ENCODE measurements around the gene KRT28. TPM values are rescaled to one million over a fixed set of nuclear protein-coding genes. Genes with fewer than 3 reads are reported as not detected.

Gene KRT28
- total and polyA plus RNA-seq, 2 donors (not counting 3 experiments of a cell fraction or from before 2014, with no cell fraction given), result not detected

DNA sequence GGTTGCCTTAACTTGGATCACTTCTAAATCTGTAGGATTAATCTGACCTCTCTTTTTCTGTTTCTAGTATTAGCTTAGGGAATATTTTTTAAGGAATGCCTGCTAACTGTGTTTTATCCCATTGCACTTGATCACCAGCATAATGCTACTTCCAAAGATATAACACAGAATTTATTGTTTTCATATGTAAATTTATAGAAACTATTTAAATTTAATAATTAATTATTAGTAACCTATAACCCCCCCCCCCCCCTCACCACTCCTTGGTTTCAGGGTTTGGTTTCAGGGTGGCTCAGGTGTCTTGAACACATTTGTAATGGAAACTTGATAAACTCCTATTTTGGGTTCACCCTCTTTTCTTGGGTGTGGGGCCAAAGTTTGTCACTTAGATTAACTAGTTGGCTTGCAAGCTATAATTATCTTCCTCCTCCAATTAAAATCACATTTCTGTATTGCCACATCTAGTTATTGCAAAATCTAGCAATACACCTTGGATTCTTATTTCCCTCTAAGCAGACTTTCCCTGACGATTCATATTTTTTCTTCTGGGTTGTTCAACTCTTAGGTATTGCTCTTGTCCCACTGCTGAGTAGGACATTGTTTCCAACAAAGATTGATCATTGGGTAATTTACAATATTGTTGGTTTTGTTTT lies 49.0 kb upstream of the KRT28 start:
- Histone ChIP-seq H3K79me2 (ENCODE audit: control insufficient read depth, insufficient read depth, low read length) (no peaks in the 10 kb centered on the region), H3K36me3 (ENCODE audit: control insufficient read depth in 2 of 2, extremely low read depth in 1 of 2, insufficient read depth in 2 of 2, low read length in 2 of 2) (no peaks in the 10 kb centered on the region), H3K4me3 (replicated peaks in 1 of 3; ENCODE audit: insufficient read depth in 1 of 3, low read depth in 1 of 3, low read length in 3 of 3) (no peak overlapping the region), H3K4me2 (ENCODE audit: insufficient read depth, low read length) (no peak overlapping the region), H2AFZ (ENCODE audit: low read depth, low read length) (no peak overlapping the region), H3K9me3 (replicated peaks; ENCODE audit: control insufficient read depth, insufficient read depth, low read length) (no peaks in the 10 kb centered on the region), H3K27ac (ENCODE audit: insufficient read depth, low read depth, low read length) (no peak overlapping the region), H3K27me3 (ENCODE audit: control insufficient read depth in 2 of 2, insufficient read depth in 2 of 2, low read length in 2 of 2) (peaks cover 7 to 10% of the 10 kb centered on the region in 2 experiments), H3K9me1 (replicated peaks; ENCODE audit: control insufficient read depth, extremely low read depth, insufficient read depth, low read length) (no peaks in the 10 kb centered on the region), H3K9ac (replicated peaks; ENCODE audit: extremely low read depth, insufficient read depth, low read length) (no peak overlapping the region), H3K4me1 (ENCODE audit: control insufficient read depth, extremely low read depth, insufficient read depth, low read length) (peaks cover under 1% of the 10 kb centered on the region), H4K20me1 (replicated peaks; ENCODE audit: control insufficient read depth, extremely low read depth, insufficient read depth, low read length) (no peaks in the 10 kb centered on the region)
- no peak for DNase-seq (ENCODE audit: low read depth, low spot score)
- intact Hi-C loops (cut with micrococcal nuclease), result no loop called here
- TF ChIP-seq POLR2AphosphoS5 (IDR thresholded peaks at IDR 0.05; ENCODE audit: insufficient read depth, low read depth, low read length) (no peak), POLR2A (IDR thresholded peaks at IDR 0.05; ENCODE audit: low read depth, low read length) (no peak), JUN (IDR thresholded peaks at IDR 0.05; ENCODE audit: borderline replicate concordance, insufficient read depth, insufficient read length, low read depth) (no peak), MYC (IDR thresholded peaks at IDR 0.05; ENCODE audit: low read depth, low read length) (no peak), GATA2 (IDR thresholded peaks at IDR 0.05; ENCODE audit: insufficient read depth, insufficient read length, low read depth, low read length) (no peak), FOS (IDR thresholded peaks at IDR 0.05; ENCODE audit: borderline replicate concordance, insufficient read depth, low read length) (no peak), EZH2 (IDR thresholded peaks at IDR 0.05; ENCODE audit: borderline replicate concordance, low read depth, low read length, severe bottlenecking) (no peak)
- TF ChIP-seq, protein P1, sequence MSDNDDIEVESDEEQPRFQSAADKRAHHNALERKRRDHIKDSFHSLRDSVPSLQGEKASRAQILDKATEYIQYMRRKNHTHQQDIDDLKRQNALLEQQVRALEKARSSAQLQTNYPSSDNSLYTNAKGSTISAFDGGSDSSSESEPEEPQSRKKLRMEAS (IDR thresholded peaks at IDR 0.05; ENCODE audit: insufficient read depth, insufficient read length), result no peak
- dilution Hi-C loops (cut with MboI; ENCODE audit: extremely low pct_ligation_motif_present, low sequenced_read_pairs), result no loop called here
- no peak for FAIRE-seq
- ChIA-PET POLR2A (no interaction called here), CTCF (interaction anchor here (1.1 to 1.7 kb wide), 5 partner anchors 8 to 814 kb away, joined by 3 to 4 read pairs (median 4); no protein-coding TSS in a partner anchor)
- BruUV-seq (replicated peaks), result no TSS peak

All from endothelial cell of umbilical vein (primary cell).